HepG2 (cell line): Measurements from ENCODE around the gene PATL1. TPM values are rescaled to one million over a fixed set of nuclear protein-coding genes. Genes with fewer than 3 reads are reported as not detected.
A peak's percentile ranks its signal among the peaks of the same experiment; 100 is the strongest.

Source experiments
- ERF ChIP-seq: IDR thresholded peaks from 2 replicates; pipeline ENCODE4 v1.6.1; 2018; ENCODE audit warnings: missing biosample characterization, missing genetic modification reagents
- HNRNPL ChIP-seq: fragments of 200-400 bp; formaldehyde crosslinking; IDR thresholded peaks from 2 replicates; pipeline ENCODE4 v1.6.1; 2017; ENCODE audit warnings: mild to moderate bottlenecking, low read depth, low read length
- HOXA3 ChIP-seq: sonication (generic); formaldehyde crosslinking; IDR thresholded peaks from 2 replicates; pipeline ENCODE4 v1.5.0; 2020; ENCODE audit warnings: missing genetic modification reagents
- KDM5A ChIP-seq: fragments of 200-600 bp; sonication (generic); IDR thresholded peaks from 2 replicates; pipeline ENCODE4 v1.7.0; 2018; ENCODE audit warnings: antibody characterized with exemption, mild to moderate bottlenecking, low read length, borderline replicate concordance
- MED13 ChIP-seq: sonication (generic); formaldehyde crosslinking; IDR thresholded peaks from 2 replicates; pipeline ENCODE4 v1.5.0; 2020; ENCODE audit warnings: missing genetic modification reagents
- NFATC3 ChIP-seq: sonication (generic); formaldehyde crosslinking; IDR thresholded peaks from 2 replicates; pipeline ENCODE4 v1.5.1; 2020; ENCODE audit warnings: mild to moderate bottlenecking, missing genetic modification reagents
- NONO ChIP-seq, 2 experiments: fragments of 450-650 bp in 1 of 2; sonication (generic) in 1 of 2; formaldehyde crosslinking in 1 of 2; IDR thresholded peaks in 1 of 2; conservative IDR thresholded peaks in 1 of 2; 2 replicates each; pipeline versions ENCODE4 v1.6.1 to v1.8.0; 2017 to 2022; ENCODE audit warnings: mild to moderate bottlenecking in 1 of 2, missing genetic modification reagents in 1 of 2, moderate library complexity in 1 of 2
- PPARG ChIP-seq: conservative IDR thresholded peaks from 2 replicates; pipeline ENCODE4 v1.6.1; 2016; ENCODE audit warnings: missing biosample characterization, missing genetic modification reagents
- ZBTB3 ChIP-seq: sonication (generic); formaldehyde crosslinking; IDR thresholded peaks from 2 replicates; pipeline ENCODE4 v1.4.0; 2020; ENCODE audit warnings: low read depth, mild to moderate bottlenecking, moderate library complexity, missing genetic modification reagents, borderline replicate concordance
- ZFAT ChIP-seq: sonication (generic); formaldehyde crosslinking; conservative IDR thresholded peaks from 2 replicates; pipeline ENCODE4 v1.8.1; 2023; ENCODE audit warnings: missing genetic modification reagents, inconsistent platforms
- ZFYVE20 ChIP-seq: sonication (generic); formaldehyde crosslinking; IDR thresholded peaks from 2 replicates; pipeline ENCODE4 v1.8.0; 2023; ENCODE audit warnings: low read depth, mild to moderate bottlenecking, moderate library complexity, missing genetic modification reagents, borderline replicate concordance
- ZNF317 ChIP-seq: sonication (generic); formaldehyde crosslinking; IDR thresholded peaks from 2 replicates; pipeline ENCODE4 v1.5.0; 2020; ENCODE audit warnings: mild to moderate bottlenecking, missing genetic modification reagents
- ZNF383 ChIP-seq: sonication (generic); formaldehyde crosslinking; IDR thresholded peaks from 2 replicates; pipeline ENCODE4 v1.4.0; 2020; ENCODE audit warnings: missing genetic modification reagents, mild to moderate bottlenecking, borderline replicate concordance
- ZNF878 ChIP-seq: sonication (generic); formaldehyde crosslinking; IDR thresholded peaks from 2 replicates; pipeline ENCODE4 v1.8.1; 2023; ENCODE audit warnings: mild to moderate bottlenecking, missing genetic modification reagents, moderate library complexity
- polyA plus RNA-seq, 8 experiments: library from polyadenylated mRNA; depleted of rRNA in 3 of 8; stranded (reverse) in 7 of 8; unstranded in 1 of 8; fragments of >200 nt; fragmentation: Illumina TruSeq in 4 of 8; extraction: Trizol in 4 of 8; gene quantifications; 2 replicates each; pipeline versions ENCODE4 v1.2.1 to v1.2.3, GENCODE V29; 2011 to 2016; ENCODE audit warnings: low read depth in 4 of 8, missing spikeins in 1 of 8, mixed read lengths in 1 of 8; ENCODE audit not compliant: insufficient read depth in 1 of 8
- total RNA-seq, 5 experiments: library from RNA; depleted of rRNA; stranded (reverse); fragments of >200 nt; fragmentation: Illumina TruSeq; extraction: Trizol; gene quantifications; 2 replicates each; pipeline ENCODE4 v1.2.3, GENCODE V29; 2016; ENCODE audit warnings: low read depth in 1 of 5
- TF ChIP-seq, protein P1 (sequence below), 2 experiments: fragments of 450-650 bp in 1 of 2; sonication (generic) in 1 of 2; formaldehyde crosslinking; IDR thresholded peaks; 2 replicates each; pipeline versions ENCODE4 v1.5.0 to v1.8.0; 2020 to 2022; ENCODE audit warnings: mild to moderate bottlenecking in 1 of 2, missing genetic modification reagents in 1 of 2
- TF ChIP-seq, protein P2 (sequence below): fragments of 450-650 bp; IDR thresholded peaks from 2 replicates; pipeline ENCODE4 v1.6.1; 2017
- TF ChIP-seq, protein P3 (sequence below): sonication (generic); formaldehyde crosslinking; conservative IDR thresholded peaks from 2 replicates; pipeline ENCODE4 v1.4.0; 2020; ENCODE audit warnings: missing genetic modification reagents
- TF ChIP-seq, protein P4 (sequence below): sonication (generic); formaldehyde crosslinking; IDR thresholded peaks from 2 replicates; pipeline ENCODE4 v1.4.0; 2020; ENCODE audit warnings: missing genetic modification reagents
- TF ChIP-seq, protein P5 (sequence below): sonication (generic); formaldehyde crosslinking; conservative IDR thresholded peaks from 2 replicates; pipeline ENCODE4 v1.8.0; 2022; ENCODE audit warnings: missing genetic modification reagents
- TF ChIP-seq, protein P6 (sequence below): sonication (generic); formaldehyde crosslinking; IDR thresholded peaks from 2 replicates; pipeline ENCODE4 v1.4.0; 2020; ENCODE audit warnings: missing genetic modification reagents

PATL1 gene
- total and polyA plus RNA-seq, 2 of the 13 experiments (the other 11 are each of a cell fraction or from before 2014, with no cell fraction given) = 12.9 to 26.8 TPM

DNA sequence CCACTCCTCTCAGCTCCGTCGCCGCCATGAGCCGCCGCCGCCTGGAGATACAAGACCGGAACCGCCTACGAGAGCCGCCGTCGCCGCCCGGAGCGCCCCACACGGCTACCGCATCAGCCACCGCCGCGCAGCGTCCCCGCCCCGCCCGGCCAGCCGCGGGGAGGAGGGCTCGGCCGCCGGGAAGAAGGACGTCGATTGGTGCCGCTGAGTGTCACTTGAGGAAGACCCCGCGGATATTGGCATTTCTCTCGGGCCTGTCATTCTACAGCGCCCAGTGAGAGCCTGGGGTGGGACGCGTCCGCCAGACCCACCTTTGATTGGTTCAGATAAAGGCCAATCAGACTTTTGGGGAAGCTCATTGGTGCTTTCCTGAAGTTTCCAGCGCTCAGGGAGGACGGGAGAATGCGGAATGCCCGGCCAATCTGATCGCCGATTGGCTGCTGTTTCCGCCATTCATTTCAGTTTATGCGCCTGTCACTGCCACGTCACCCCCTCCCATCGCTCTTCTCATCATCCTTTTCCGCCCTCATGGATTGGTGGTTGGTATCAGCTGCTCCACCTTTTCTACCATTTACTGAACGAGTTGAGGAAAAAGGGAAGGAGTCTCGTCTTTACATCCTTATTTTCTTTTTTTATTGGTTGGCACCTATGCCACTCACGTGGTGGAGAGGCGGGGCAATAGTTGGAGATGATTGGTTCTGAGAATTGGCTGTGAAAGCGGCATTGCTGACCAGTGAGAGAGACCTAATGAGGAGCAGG, 53.0 kb downstream of the PATL1 start, which contains the start of gene OSBP (continued):
- TF ChIP-seq ZBTB3 (CRISPR knock-in tag) (no peak), HOXA3 (peak; percentile 72), KDM5A (no peak; the same call in 1 of the 2 replicates), HNRNPL (no peak), NFATC3 (CRISPR knock-in tag) (0 out of 2 replicates have a peak, but pooled peaks have one; percentile 48), ZNF383 (CRISPR knock-in tag) (no peak), ZFAT (CRISPR knock-in tag) (no peak), ERF (CRISPR knock-in tag) (no peak), ZNF878 (CRISPR knock-in tag) (no peak), PPARG (CRISPR knock-in tag) (0 out of 2 replicates have a peak, but pooled peaks have one; percentile 28), ZFYVE20 (no peak), NONO (IDR thresholded peaks at IDR 0.05) (no peak), NONO (CRISPR knock-in tag; conservative IDR thresholded peaks at IDR 0.05) (0 out of 2 replicates have a peak, but pooled peaks have one; percentile 12), ZNF317 (CRISPR knock-in tag) (peak; percentile 72; the same call in 1 of the 2 replicates), MED13 (CRISPR knock-in tag) (no peak)
- TF ChIP-seq, protein P1, sequence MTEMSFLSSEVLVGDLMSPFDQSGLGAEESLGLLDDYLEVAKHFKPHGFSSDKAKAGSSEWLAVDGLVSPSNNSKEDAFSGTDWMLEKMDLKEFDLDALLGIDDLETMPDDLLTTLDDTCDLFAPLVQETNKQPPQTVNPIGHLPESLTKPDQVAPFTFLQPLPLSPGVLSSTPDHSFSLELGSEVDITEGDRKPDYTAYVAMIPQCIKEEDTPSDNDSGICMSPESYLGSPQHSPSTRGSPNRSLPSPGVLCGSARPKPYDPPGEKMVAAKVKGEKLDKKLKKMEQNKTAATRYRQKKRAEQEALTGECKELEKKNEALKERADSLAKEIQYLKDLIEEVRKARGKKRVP (CRISPR knock-in tag; IDR thresholded peaks at IDR 0.05) = no peak
- TF ChIP-seq, protein P2, sequence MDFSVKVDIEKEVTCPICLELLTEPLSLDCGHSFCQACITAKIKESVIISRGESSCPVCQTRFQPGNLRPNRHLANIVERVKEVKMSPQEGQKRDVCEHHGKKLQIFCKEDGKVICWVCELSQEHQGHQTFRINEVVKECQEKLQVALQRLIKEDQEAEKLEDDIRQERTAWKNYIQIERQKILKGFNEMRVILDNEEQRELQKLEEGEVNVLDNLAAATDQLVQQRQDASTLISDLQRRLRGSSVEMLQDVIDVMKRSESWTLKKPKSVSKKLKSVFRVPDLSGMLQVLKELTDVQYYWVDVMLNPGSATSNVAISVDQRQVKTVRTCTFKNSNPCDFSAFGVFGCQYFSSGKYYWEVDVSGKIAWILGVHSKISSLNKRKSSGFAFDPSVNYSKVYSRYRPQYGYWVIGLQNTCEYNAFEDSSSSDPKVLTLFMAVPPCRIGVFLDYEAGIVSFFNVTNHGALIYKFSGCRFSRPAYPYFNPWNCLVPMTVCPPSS = no peak
- TF ChIP-seq, protein P3, sequence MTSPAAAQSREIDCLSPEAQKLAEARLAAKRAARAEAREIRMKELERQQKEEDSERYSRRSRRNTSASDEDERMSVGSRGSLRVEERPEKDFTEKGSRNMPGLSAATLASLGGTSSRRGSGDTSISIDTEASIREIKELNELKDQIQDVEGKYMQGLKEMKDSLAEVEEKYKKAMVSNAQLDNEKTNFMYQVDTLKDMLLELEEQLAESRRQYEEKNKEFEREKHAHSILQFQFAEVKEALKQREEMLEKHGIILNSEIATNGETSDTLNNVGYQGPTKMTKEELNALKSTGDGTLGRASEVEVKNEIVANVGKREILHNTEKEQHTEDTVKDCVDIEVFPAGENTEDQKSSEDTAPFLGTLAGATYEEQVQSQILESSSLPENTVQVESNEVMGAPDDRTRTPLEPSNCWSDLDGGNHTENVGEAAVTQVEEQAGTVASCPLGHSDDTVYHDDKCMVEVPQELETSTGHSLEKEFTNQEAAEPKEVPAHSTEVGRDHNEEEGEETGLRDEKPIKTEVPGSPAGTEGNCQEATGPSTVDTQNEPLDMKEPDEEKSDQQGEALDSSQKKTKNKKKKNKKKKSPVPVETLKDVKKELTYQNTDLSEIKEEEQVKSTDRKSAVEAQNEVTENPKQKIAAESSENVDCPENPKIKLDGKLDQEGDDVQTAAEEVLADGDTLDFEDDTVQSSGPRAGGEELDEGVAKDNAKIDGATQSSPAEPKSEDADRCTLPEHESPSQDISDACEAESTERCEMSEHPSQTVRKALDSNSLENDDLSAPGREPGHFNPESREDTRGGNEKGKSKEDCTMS (CRISPR knock-in tag) = no peak
- TF ChIP-seq, protein P4, sequence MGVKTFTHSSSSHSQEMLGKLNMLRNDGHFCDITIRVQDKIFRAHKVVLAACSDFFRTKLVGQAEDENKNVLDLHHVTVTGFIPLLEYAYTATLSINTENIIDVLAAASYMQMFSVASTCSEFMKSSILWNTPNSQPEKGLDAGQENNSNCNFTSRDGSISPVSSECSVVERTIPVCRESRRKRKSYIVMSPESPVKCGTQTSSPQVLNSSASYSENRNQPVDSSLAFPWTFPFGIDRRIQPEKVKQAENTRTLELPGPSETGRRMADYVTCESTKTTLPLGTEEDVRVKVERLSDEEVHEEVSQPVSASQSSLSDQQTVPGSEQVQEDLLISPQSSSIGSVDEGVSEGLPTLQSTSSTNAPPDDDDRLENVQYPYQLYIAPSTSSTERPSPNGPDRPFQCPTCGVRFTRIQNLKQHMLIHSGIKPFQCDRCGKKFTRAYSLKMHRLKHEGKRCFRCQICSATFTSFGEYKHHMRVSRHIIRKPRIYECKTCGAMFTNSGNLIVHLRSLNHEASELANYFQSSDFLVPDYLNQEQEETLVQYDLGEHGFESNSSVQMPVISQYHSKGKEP (CRISPR knock-in tag) = no peak
- TF ChIP-seq, protein P5, sequence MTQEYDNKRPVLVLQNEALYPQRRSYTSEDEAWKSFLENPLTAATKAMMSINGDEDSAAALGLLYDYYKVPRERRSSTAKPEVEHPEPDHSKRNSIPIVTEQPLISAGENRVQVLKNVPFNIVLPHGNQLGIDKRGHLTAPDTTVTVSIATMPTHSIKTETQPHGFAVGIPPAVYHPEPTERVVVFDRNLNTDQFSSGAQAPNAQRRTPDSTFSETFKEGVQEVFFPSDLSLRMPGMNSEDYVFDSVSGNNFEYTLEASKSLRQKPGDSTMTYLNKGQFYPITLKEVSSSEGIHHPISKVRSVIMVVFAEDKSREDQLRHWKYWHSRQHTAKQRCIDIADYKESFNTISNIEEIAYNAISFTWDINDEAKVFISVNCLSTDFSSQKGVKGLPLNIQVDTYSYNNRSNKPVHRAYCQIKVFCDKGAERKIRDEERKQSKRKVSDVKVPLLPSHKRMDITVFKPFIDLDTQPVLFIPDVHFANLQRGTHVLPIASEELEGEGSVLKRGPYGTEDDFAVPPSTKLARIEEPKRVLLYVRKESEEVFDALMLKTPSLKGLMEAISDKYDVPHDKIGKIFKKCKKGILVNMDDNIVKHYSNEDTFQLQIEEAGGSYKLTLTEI (CRISPR knock-in tag) = no peak
- TF ChIP-seq, protein P6, sequence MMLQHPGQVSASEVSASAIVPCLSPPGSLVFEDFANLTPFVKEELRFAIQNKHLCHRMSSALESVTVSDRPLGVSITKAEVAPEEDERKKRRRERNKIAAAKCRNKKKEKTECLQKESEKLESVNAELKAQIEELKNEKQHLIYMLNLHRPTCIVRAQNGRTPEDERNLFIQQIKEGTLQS (CRISPR knock-in tag) = no peak
